GM12878 (cell line): Measurements from ENCODE around the gene PTPN12. TPM values are rescaled to one million over a fixed set of nuclear protein-coding genes. Genes with fewer than 3 reads are reported as not detected.

Experiments
- ATAC-seq: fragments of 200-7000 bp; cut with Tn5 transposase; 3 replicates; pipeline ENCODE4 v1.9.1; 2020; ENCODE audit warnings: mild to moderate bottlenecking, moderate library complexity
- BruUV-seq: library from RNA; stranded (reverse); fragments of 400-500 nt; replicated peaks from 2 replicates; lab custom pipeline; 2021; lab: Mats Ljungman, UMichigan
- CTCF ChIA-PET: fragments of 300-600 bp; sonication (Branson Sonifier 250); formaldehyde crosslinking; extraction: SDS; loops from one replicate; lab custom pipeline; 2021; ENCODE audit warnings: inconsistent platforms; lab: Yijun Ruan, JAX
- POLR2A ChIA-PET: fragments of 350-600 bp; formaldehyde crosslinking; extraction: SDS; loops from one replicate; lab custom pipeline; 2021; ENCODE audit warnings: inconsistent platforms; lab: Charles Lee
- RAD21 ChIA-PET: fragments of 300-600 bp; sonication (Branson Sonifier 250); formaldehyde crosslinking; loops from one replicate; lab custom pipeline; 2023; ENCODE audit warnings: antibody characterized with exemption; ENCODE audit not compliant: unreplicated experiment; lab: Charles Lee
- SMC1A ChIA-PET: fragments of 300-600 bp; sonication (Branson Sonifier 250); formaldehyde crosslinking; loops from one replicate; lab custom pipeline; 2023; ENCODE audit not compliant: unreplicated experiment, uncharacterized antibody; lab: Charles Lee
- DNase-seq: peaks from one replicate; pipeline ENCODE4 v3.0.0-alpha.2; 2011; ENCODE audit warnings: low read depth, low spot score
- FAIRE-seq: peaks from 3 replicates; lab custom pipeline; 2011; peaks lifted over from hg19 to GRCh38; lab: Jason Lieb, UNC
- H2AFZ ChIP-seq: 2 replicates; pipeline ENCODE4 v1.6.0; 2011; ENCODE audit warnings: low read depth, low read length, control low read depth; ENCODE audit not compliant: control insufficient read depth
- H3K27ac ChIP-seq: 2 replicates; pipeline ENCODE4 v1.5.1; 2011; ENCODE audit warnings: control low read depth; ENCODE audit not compliant: control insufficient read depth, insufficient read depth
- H3K27me3 ChIP-seq, 2 experiments: replicated peaks in 1 of 2; 2 replicates each; pipeline versions ENCODE4 v1.6.0 to v1.6.1; 2011; ENCODE audit warnings: low read length in 1 of 2; ENCODE audit not compliant: control insufficient read depth in 2 of 2, insufficient read depth in 2 of 2
- H3K36me3 ChIP-seq, 2 experiments: 2 replicates each; pipeline ENCODE4 v1.5.1; 2011; ENCODE audit warnings: low read length in 1 of 2; ENCODE audit not compliant: control insufficient read depth in 2 of 2, insufficient read depth in 2 of 2
- H3K4me1 ChIP-seq: 2 replicates; pipeline ENCODE4 v1.6.1; 2011; ENCODE audit warnings: mild to moderate bottlenecking, low read length, moderate library complexity, mixed read lengths; ENCODE audit not compliant: control insufficient read depth, insufficient read depth
- H3K4me2 ChIP-seq: 2 replicates; pipeline ENCODE4 v1.6.0; 2011; ENCODE audit warnings: control low read depth; ENCODE audit not compliant: control insufficient read depth, insufficient read depth
- H3K4me3 ChIP-seq: fragments of 200-600 bp; sonication (generic); 2 replicates; pipeline ENCODE4 v1.5.1; 2016
- H3K79me2 ChIP-seq: 2 replicates; pipeline ENCODE4 v1.6.0; 2011; ENCODE audit warnings: low read length; ENCODE audit not compliant: control insufficient read depth, insufficient read depth
- H3K9ac ChIP-seq: 2 replicates; pipeline ENCODE4 v1.8.0; 2011; ENCODE audit warnings: low read length, control low read depth, mixed read lengths; ENCODE audit not compliant: control insufficient read depth, insufficient read depth
- H3K9me3 ChIP-seq: replicated peaks from 3 replicates; pipeline ENCODE4 v1.5.1; 2011; ENCODE audit warnings: mild to moderate bottlenecking, low read length; ENCODE audit not compliant: control insufficient read depth, insufficient read depth
- H4K20me1 ChIP-seq: 2 replicates; pipeline ENCODE4 v1.6.0; 2011; ENCODE audit not compliant: control insufficient read depth, insufficient read depth
- BHLHE40 ChIP-seq, 2 experiments: fragments of 450-650 bp in 1 of 2; IDR thresholded peaks; 2 replicates each; pipeline ENCODE4 v1.6.1; 2011 to 2017; ENCODE audit warnings: low read depth in 2 of 2, borderline replicate concordance in 1 of 2, improper control_type of control experiment in 1 of 2, low read length in 1 of 2, mild to moderate bottlenecking in 1 of 2
- CHD4 ChIP-seq: fragments of 200-600 bp; sonication (generic); IDR thresholded peaks from 2 replicates; pipeline ENCODE4 v1.6.1; 2016; ENCODE audit warnings: mild to moderate bottlenecking
- ETV6 ChIP-seq, 2 experiments: fragments of 450-650 bp in 1 of 2; IDR thresholded peaks in 1 of 2; conservative IDR thresholded peaks in 1 of 2; 2 replicates each; pipeline ENCODE4 v1.6.1; 2014; ENCODE audit warnings: antibody characterized with exemption in 1 of 2, borderline replicate concordance in 1 of 2, low read depth in 1 of 2, mild to moderate bottlenecking in 1 of 2, moderate library complexity in 1 of 2
- HCFC1 ChIP-seq: fragments of 150-350 bp; IDR thresholded peaks from 2 replicates; pipeline ENCODE4 v1.6.1; 2014; ENCODE audit warnings: low read length
- HDAC6 ChIP-seq: fragments of 200-600 bp; sonication (generic); IDR thresholded peaks from one replicate; pipeline ENCODE4 v1.8.0; 2017; ENCODE audit warnings: antibody characterized with exemption; ENCODE audit not compliant: unreplicated experiment
- KAT2A ChIP-seq: conservative IDR thresholded peaks from 2 replicates; pipeline ENCODE4 v1.6.1; 2011; ENCODE audit warnings: low read depth, low read length; ENCODE audit not compliant: control insufficient read depth
- KDM1A ChIP-seq: fragments of 200-600 bp; sonication (generic); IDR thresholded peaks from 2 replicates; pipeline ENCODE4 v1.6.1; 2016; ENCODE audit warnings: borderline replicate concordance
- MEF2A ChIP-seq: IDR thresholded peaks from 2 replicates; pipeline ENCODE4 v1.6.1; 2011; ENCODE audit warnings: low read depth, mild to moderate bottlenecking, low read length, moderate library complexity; ENCODE audit not compliant: insufficient read depth
- NR2F1 ChIP-seq: fragments of 450-650 bp; conservative IDR thresholded peaks from 2 replicates; pipeline ENCODE4 v1.6.1; 2017; ENCODE audit warnings: mild to moderate bottlenecking
- POLR2AphosphoS5 ChIP-seq: IDR thresholded peaks from 2 replicates; pipeline ENCODE4 v1.6.1; 2011; ENCODE audit warnings: mild to moderate bottlenecking, low read length, inconsistent platforms
- RUNX3 ChIP-seq: IDR thresholded peaks from 2 replicates; pipeline ENCODE4 v1.6.1; 2012; ENCODE audit warnings: low read length, inconsistent platforms
- SIN3A ChIP-seq: IDR thresholded peaks from 2 replicates; pipeline ENCODE4 v1.6.1; 2012; ENCODE audit warnings: low read depth, low read length, improper control_type of control experiment
- SMAD5 ChIP-seq: IDR thresholded peaks from 2 replicates; pipeline ENCODE4 v1.6.1; 2016; ENCODE audit warnings: antibody characterized with exemption, low read depth
- SPI1 ChIP-seq: IDR thresholded peaks from 2 replicates; pipeline ENCODE4 v1.6.1; 2011; ENCODE audit warnings: low read depth, mild to moderate bottlenecking, low read length, moderate library complexity, borderline replicate concordance; ENCODE audit not compliant: insufficient read depth
- STAT3 ChIP-seq: IDR thresholded peaks from 2 replicates; pipeline ENCODE4 v1.6.1; 2011; ENCODE audit warnings: low read depth, low read length, improper control_type of control experiment
- TAF1 ChIP-seq: IDR thresholded peaks from 2 replicates; pipeline ENCODE4 v1.6.1; 2011; ENCODE audit warnings: mild to moderate bottlenecking, low read depth, low read length, borderline replicate concordance
- ZSCAN29 ChIP-seq: fragments of 450-650 bp; IDR thresholded peaks from 2 replicates; pipeline ENCODE4 v1.6.1; 2017; ENCODE audit warnings: mild to moderate bottlenecking, moderate library complexity
- WGBS: methylation state at CpG from one replicate; pipeline ENCODE4 v1.1.6; 2016; ENCODE audit warnings: low lambda C conversion rate; ENCODE audit not compliant: insufficient replicate concordance, insufficient coverage; ENCODE audit errors: missing lambda C conversion rate; 5-methylcytosine and 5-hydroxymethylcytosine counted together
- in situ Hi-C: fragments of 300-500 bp; cut with MboI; formaldehyde crosslinking; loops from 9 replicates; pipeline ENCODE4 v1.14.3; 2018; ENCODE audit warnings: mixed read lengths
- intact Hi-C: fragments of 100-400 bp; cut with micrococcal nuclease; formaldehyde crosslinking; loops from one replicate; pipeline ENCODE4 v1.14.2; 2022; ENCODE audit not compliant: unreplicated experiment
- polyA plus RNA-seq, 11 experiments: library from polyadenylated mRNA; depleted of rRNA in 4 of 11; unstranded in 6 of 11; stranded (reverse) in 5 of 11; fragments of >200 nt; fragmentation: Nextera tagmentation in 4 of 11; fragmentation: Illumina TruSeq in 1 of 11; extraction: Ambion mirVana in 4 of 11; extraction: Trizol in 1 of 11; gene quantifications; 1 replicate in 1 of 11; 2 replicates in 10 of 11; pipeline versions ENCODE4 v1.2.1 to v1.2.3, GENCODE V29; 2011 to 2016; ENCODE audit warnings: inconsistent platforms in 2 of 11, missing spikeins in 2 of 11, low read depth in 1 of 11
- total RNA-seq, 4 experiments: library from RNA; depleted of rRNA in 3 of 4; stranded (reverse); fragments of >200 nt in 3 of 4; fragmentation: Illumina TruSeq in 1 of 4; extraction: Trizol in 1 of 4; gene quantifications; 2 replicates each; pipeline versions ENCODE4 v1.2.1 to v1.2.3, GENCODE V29; 2013 to 2021
- TF ChIP-seq, protein P1 (sequence below): fragments of 450-650 bp; IDR thresholded peaks from 2 replicates; pipeline ENCODE4 v1.6.1; 2018; ENCODE audit warnings: borderline replicate concordance, mild to moderate bottlenecking; ENCODE audit not compliant: partially characterized antibody
- TF ChIP-seq, protein P2 (sequence below): fragments of 150-350 bp; IDR thresholded peaks from 2 replicates; pipeline ENCODE4 v1.6.1; 2014; ENCODE audit warnings: mild to moderate bottlenecking, low read depth, low read length
- TF ChIP-seq, protein P3 (sequence below): IDR thresholded peaks from 2 replicates; pipeline ENCODE4 v1.6.1; 2011; ENCODE audit warnings: mild to moderate bottlenecking, low read depth, low read length, moderate library complexity; ENCODE audit not compliant: insufficient replicate concordance

Gene PTPN12
- total and polyA plus RNA-seq, 10 of the 15 experiments (the other 5 are each of a cell fraction or from before 2014, with no cell fraction given) = 6.6 to 52.9 (median 17.4) TPM

DNA sequence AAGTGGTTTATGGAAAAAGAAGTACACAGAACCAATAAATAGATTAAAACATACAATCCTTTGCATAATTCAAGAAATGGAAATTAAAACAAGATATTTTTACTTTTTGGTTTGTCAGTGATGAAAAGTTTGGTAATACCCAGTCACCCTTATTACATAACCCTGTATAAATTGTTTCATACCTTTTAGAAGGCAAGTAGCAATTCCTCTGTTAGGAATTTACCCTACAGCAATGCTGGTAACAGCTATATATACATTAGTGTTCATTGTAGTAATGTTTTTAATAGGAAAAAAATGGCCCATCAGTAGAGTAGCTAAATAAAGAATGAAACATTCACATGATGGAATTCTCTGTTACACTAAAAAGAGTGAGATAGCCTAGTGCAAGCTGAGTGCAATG lies 42.7 kb downstream of the PTPN12 start (continued):
- TF ChIP-seq SPI1 (no peak), POLR2AphosphoS5 (no peak), TAF1 (no peak), BHLHE40 (IDR thresholded peaks at IDR 0.05; ENCODE audit: borderline replicate concordance in 1 of 2, low read depth in 2 of 2, low read length in 1 of 2) (no peak)
- TF ChIP-seq, protein P1, sequence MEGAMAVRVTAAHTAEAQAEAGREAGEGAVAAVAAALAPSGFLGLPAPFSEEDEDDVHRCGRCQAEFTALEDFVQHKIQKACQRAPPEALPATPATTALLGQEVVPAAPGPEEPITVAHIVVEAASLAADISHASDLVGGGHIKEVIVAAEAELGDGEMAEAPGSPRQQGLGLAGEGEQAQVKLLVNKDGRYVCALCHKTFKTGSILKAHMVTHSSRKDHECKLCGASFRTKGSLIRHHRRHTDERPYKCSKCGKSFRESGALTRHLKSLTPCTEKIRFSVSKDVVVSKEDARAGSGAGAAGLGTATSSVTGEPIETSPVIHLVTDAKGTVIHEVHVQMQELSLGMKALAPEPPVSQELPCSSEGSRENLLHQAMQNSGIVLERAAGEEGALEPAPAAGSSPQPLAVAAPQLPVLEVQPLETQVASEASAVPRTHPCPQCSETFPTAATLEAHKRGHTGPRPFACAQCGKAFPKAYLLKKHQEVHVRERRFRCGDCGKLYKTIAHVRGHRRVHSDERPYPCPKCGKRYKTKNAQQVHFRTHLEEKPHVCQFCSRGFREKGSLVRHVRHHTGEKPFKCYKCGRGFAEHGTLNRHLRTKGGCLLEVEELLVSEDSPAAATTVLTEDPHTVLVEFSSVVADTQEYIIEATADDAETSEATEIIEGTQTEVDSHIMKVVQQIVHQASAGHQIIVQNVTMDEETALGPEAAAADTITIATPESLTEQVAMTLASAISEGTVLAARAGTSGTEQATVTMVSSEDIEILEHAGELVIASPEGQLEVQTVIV = no peak

DNA sequence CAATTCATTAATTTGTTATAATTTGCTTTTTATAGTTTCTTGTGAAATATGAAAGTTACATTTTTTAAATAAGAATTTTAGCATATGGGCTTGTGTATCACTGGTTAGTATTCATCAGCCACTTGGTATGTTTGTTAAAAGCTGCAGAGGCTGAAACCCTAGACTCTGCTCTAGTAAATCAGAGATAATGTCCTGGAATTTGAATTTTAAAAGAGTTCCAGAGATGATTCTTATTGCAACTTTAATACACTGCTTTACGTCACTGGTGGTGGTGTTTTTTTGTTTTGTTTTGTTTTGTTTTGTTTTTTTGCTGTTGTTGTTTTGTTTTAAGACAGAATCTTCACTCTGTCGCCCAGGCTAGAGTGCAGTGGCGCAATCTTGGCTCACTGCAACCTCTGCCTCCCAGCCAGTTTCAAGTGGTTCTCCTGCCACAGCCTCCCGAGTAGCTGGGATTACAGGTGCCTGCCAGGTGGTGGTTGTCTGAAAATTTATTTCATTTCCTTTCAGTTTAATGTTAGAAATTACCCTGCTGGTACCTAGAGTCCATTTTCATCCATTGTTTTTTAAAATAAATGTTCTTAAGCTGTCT lies 43.8 kb downstream of the PTPN12 start:
- BruUV-seq = no TSS peak
- no peaks in the 10 kb centered on the region for H3K4me1 ChIP-seq
- H3K4me3 ChIP-seq = no peak overlapping the region
- H3K4me2 ChIP-seq = no peak overlapping the region
- no peaks in the 10 kb centered on the region for H3K79me2 ChIP-seq
- WGBS = 84% methylated on average over 4 of the region's 4 CpGs
- in situ Hi-C loops (no loop called here), intact Hi-C loops (no loop called here)
- H3K27ac ChIP-seq = no peak overlapping the region
- DNase-seq (no peak), FAIRE-seq (no peak), ATAC-seq (no peak)
- CTCF ChIA-PET = no interaction called here
- POLR2A ChIA-PET = interaction anchor here (1.0 kb wide), 1 partner anchor 22 kb away, joined by 3 read pairs; no protein-coding TSS in a partner anchor
- no peaks in the 10 kb centered on the region; a peak in 3 of 4 replicates for H3K36me3 ChIP-seq
- H3K27me3 ChIP-seq = no peaks in the 10 kb centered on the region
- RAD21 ChIA-PET = no interaction called here
- H2AFZ ChIP-seq = no peak overlapping the region
- SMC1A ChIA-PET = no interaction called here
- no peak overlapping the region for H3K9ac ChIP-seq
- H4K20me1 ChIP-seq = no peaks in the 10 kb centered on the region
- no peaks in the 10 kb centered on the region for H3K9me3 ChIP-seq
- TF ChIP-seq CHD4 = no peak
- TF ChIP-seq KDM1A = no peak
- no peak for TF ChIP-seq STAT3
- TF ChIP-seq RUNX3 = no peak
- TF ChIP-seq, protein P2, sequence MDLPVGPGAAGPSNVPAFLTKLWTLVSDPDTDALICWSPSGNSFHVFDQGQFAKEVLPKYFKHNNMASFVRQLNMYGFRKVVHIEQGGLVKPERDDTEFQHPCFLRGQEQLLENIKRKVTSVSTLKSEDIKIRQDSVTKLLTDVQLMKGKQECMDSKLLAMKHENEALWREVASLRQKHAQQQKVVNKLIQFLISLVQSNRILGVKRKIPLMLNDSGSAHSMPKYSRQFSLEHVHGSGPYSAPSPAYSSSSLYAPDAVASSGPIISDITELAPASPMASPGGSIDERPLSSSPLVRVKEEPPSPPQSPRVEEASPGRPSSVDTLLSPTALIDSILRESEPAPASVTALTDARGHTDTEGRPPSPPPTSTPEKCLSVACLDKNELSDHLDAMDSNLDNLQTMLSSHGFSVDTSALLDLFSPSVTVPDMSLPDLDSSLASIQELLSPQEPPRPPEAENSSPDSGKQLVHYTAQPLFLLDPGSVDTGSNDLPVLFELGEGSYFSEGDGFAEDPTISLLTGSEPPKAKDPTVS = no peak
- TF ChIP-seq HCFC1 = no peak
- no peak for TF ChIP-seq SMAD5
- TF ChIP-seq NR2F1 = no peak
- TF ChIP-seq, protein P3, sequence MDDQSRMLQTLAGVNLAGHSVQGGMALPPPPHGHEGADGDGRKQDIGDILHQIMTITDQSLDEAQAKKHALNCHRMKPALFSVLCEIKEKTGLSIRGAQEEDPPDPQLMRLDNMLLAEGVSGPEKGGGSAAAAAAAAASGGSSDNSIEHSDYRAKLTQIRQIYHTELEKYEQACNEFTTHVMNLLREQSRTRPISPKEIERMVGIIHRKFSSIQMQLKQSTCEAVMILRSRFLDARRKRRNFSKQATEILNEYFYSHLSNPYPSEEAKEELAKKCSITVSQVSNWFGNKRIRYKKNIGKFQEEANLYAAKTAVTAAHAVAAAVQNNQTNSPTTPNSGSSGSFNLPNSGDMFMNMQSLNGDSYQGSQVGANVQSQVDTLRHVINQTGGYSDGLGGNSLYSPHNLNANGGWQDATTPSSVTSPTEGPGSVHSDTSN = no peak
- TF ChIP-seq SIN3A = no peak
- no peak for TF ChIP-seq MEF2A
- TF ChIP-seq KAT2A = no peak
- TF ChIP-seq ETV6 (conservative IDR thresholded peaks at IDR 0.05 in 1 of 2, IDR thresholded peaks at IDR 0.05 in 1 of 2; ENCODE audit: borderline replicate concordance in 1 of 2, low read depth in 1 of 2) = no peak
- TF ChIP-seq HDAC6 = no peak
- TF ChIP-seq ZSCAN29 = no peak
